Caco-2 (cell line): ENCODE data around the gene CFAP77. TPM values are rescaled to one million over a fixed set of nuclear protein-coding genes. Genes with fewer than 3 reads are reported as not detected.

Experiments used
- BruUV-seq: library from RNA; stranded (reverse); fragments of 400-500 nt; replicated peaks from 2 replicates; lab custom pipeline; 2021; lab: Mats Ljungman, UMichigan
- CTCF ChIA-PET: fragments of 300-600 bp; sonication (Branson Sonifier 250); formaldehyde crosslinking; loops from one replicate; lab custom pipeline; 2022; ENCODE audit warnings: antibody characterized with exemption; lab: Charles Lee
- POLR2A ChIA-PET: fragments of 300-600 bp; sonication (Branson Sonifier 250); formaldehyde crosslinking; loops from one replicate; lab custom pipeline; 2022; ENCODE audit warnings: antibody characterized with exemption; lab: Charles Lee
- DNase-seq, 2 experiments: peaks; one replicate each; pipeline versions ENCODE4 v3.0.0 to v3.0.0-alpha.2; 2020 to 2022
- H3K27me3 ChIP-seq: replicated peaks from 2 replicates; pipeline ENCODE4 v1.6.0; 2011; ENCODE audit warnings: low read length; ENCODE audit not compliant: control insufficient read depth, insufficient read depth
- H3K36me3 ChIP-seq: 2 replicates; pipeline ENCODE4 v1.5.1; 2011; ENCODE audit warnings: low read length; ENCODE audit not compliant: control insufficient read depth, insufficient read depth
- H3K4me1 ChIP-seq: fragments of 250-450 bp; sonication (Bioruptor Pico); 2 replicates; pipeline ENCODE4 v1.5.1; 2020; ENCODE audit warnings: mild to moderate bottlenecking
- H3K4me3 ChIP-seq: 2 replicates; pipeline ENCODE4 v1.5.1; 2011; ENCODE audit warnings: low read depth, mild to moderate bottlenecking, control low read depth, low read length
- H3K9me3 ChIP-seq: fragments of 250-450 bp; sonication (Bioruptor Pico); 2 replicates; pipeline ENCODE4 v1.5.1; 2020; ENCODE audit warnings: mild to moderate bottlenecking, moderate library complexity
- H3K27ac Mint-ChIP-seq: one replicate; pipeline ENCODE4 v1.8.0; 2022; ENCODE audit warnings: mixed read lengths; ENCODE audit not compliant: unreplicated experiment
- H3K27me3 Mint-ChIP-seq: one replicate; pipeline ENCODE4 v1.8.0; 2022; ENCODE audit warnings: mixed read lengths; ENCODE audit not compliant: insufficient read depth, unreplicated experiment
- H3K36me3 Mint-ChIP-seq: one replicate; pipeline ENCODE4 v1.8.0; 2022; ENCODE audit warnings: mild to moderate bottlenecking, mixed read lengths; ENCODE audit not compliant: insufficient read depth, unreplicated experiment
- H3K4me1 Mint-ChIP-seq: one replicate; pipeline ENCODE4 v1.8.0; 2022; ENCODE audit warnings: low read depth, mixed read lengths; ENCODE audit not compliant: unreplicated experiment
- H3K4me3 Mint-ChIP-seq: one replicate; pipeline ENCODE4 v1.8.0; 2022; ENCODE audit warnings: mild to moderate bottlenecking, moderate library complexity, mixed read lengths; ENCODE audit not compliant: unreplicated experiment
- H3K9me3 Mint-ChIP-seq: one replicate; pipeline ENCODE4 v1.8.0; 2022; ENCODE audit warnings: mixed read lengths; ENCODE audit not compliant: unreplicated experiment
- CTCF ChIP-seq, 2 experiments: fragments of 200-600 bp in 1 of 2; IDR thresholded peaks; 1 replicate in 1 of 2; 2 replicates in 1 of 2; pipeline versions ENCODE4 v1.5.1 to v1.8.0; 2011 to 2022; ENCODE audit warnings: antibody characterized with exemption in 1 of 2, control low read depth in 1 of 2, inconsistent platforms in 1 of 2, low read depth in 1 of 2, low read length in 1 of 2, mild to moderate bottlenecking in 1 of 2, moderate library complexity in 1 of 2; ENCODE audit not compliant: insufficient read depth in 1 of 2, severe bottlenecking in 1 of 2, unreplicated experiment in 1 of 2
- intact Hi-C: fragments of 100-400 bp; cut with micrococcal nuclease; formaldehyde crosslinking; loops from one replicate; pipeline ENCODE4 v1.10.0; 2022; ENCODE audit not compliant: unreplicated experiment
- total RNA-seq: library from RNA; stranded (reverse); gene quantifications from 2 replicates; pipeline ENCODE4 v1.2.3, GENCODE V29; 2022

Gene CFAP77
- total RNA-seq, 1 experiment from 2014 or later, result not detected

GRCh38 chr9:132461281-132461896 is 51.4 kb downstream of the CFAP77 start:
- Mint-ChIP-seq H3K4me1 (no peaks in the 10 kb centered on the region), H3K27ac (no peak overlapping the region), H3K36me3 (no peaks in the 10 kb centered on the region), H3K27me3 (no peaks in the 10 kb centered on the region), H3K4me3 (no peak overlapping the region), H3K9me3 (no peaks in the 10 kb centered on the region)
- H3K36me3 ChIP-seq, result no peaks in the 10 kb centered on the region
- POLR2A ChIA-PET, result no interaction called here
- no peak overlapping the region for H3K4me3 ChIP-seq
- no peaks in the 10 kb centered on the region for H3K9me3 ChIP-seq
- DNase-seq, result no peak
- H3K27me3 ChIP-seq, result no peaks in the 10 kb centered on the region
- H3K4me1 ChIP-seq, result no peaks in the 10 kb centered on the region
- intact Hi-C loops, result no loop called here
- CTCF ChIA-PET, result no interaction called here
- BruUV-seq, result no TSS peak
- TF ChIP-seq CTCF (IDR thresholded peaks at IDR 0.05; ENCODE audit: insufficient read depth in 1 of 2, low read depth in 1 of 2, low read length in 1 of 2, severe bottlenecking in 1 of 2, unreplicated experiment in 1 of 2), result no peak

- ChIA-PET CTCF (no interaction called here), POLR2A (no interaction called here)
- TF ChIP-seq CTCF (IDR thresholded peaks at IDR 0.05; ENCODE audit: insufficient read depth in 1 of 2, low read depth in 1 of 2, low read length in 1 of 2, severe bottlenecking in 1 of 2, unreplicated experiment in 1 of 2), result no peak
- H3K9me3 Mint-ChIP-seq, result no peaks in the 10 kb centered on the region
- no peak overlapping the region for H3K4me3 Mint-ChIP-seq
- DNase-seq, result no peak
- H3K4me1 Mint-ChIP-seq, result no peaks in the 10 kb centered on the region
- Histone ChIP-seq H3K4me3 (no peak overlapping the region), H3K27me3 (no peaks in the 10 kb centered on the region), H3K36me3 (no peaks in the 10 kb centered on the region), H3K4me1 (no peaks in the 10 kb centered on the region), H3K9me3 (no peaks in the 10 kb centered on the region)
- H3K27me3 Mint-ChIP-seq, result no peaks in the 10 kb centered on the region
- no TSS peak for BruUV-seq
- H3K27ac Mint-ChIP-seq, result no peak overlapping the region
- intact Hi-C loops, result no loop called here
- H3K36me3 Mint-ChIP-seq, result no peaks in the 10 kb centered on the region
Measured at GRCh38 chr9:132461971-132462370, 52.0 kb downstream of the CFAP77 start.

GRCh38 chr9:132464547-132464946 is 54.5 kb downstream of the CFAP77 start:
- Histone ChIP-seq H3K36me3 (no peaks in the 10 kb centered on the region), H3K4me3 (no peak overlapping the region), H3K9me3 (no peaks in the 10 kb centered on the region), H3K27me3 (no peaks in the 10 kb centered on the region), H3K4me1 (no peaks in the 10 kb centered on the region)
- no peak overlapping the region for H3K27ac Mint-ChIP-seq
- no peaks in the 10 kb centered on the region for H3K9me3 Mint-ChIP-seq
- CTCF ChIA-PET, result interaction anchor here (0.7 kb wide), 1 partner anchor 13 kb away, joined by 4 read pairs; no protein-coding TSS in a partner anchor
- H3K4me3 Mint-ChIP-seq, result no peak overlapping the region
- BruUV-seq, result no TSS peak
- no peak for DNase-seq
- intact Hi-C loops, result no loop called here
- peaks cover 2% of the 10 kb centered on the region for H3K27me3 Mint-ChIP-seq
- POLR2A ChIA-PET, result no interaction called here
- H3K4me1 Mint-ChIP-seq, result no peaks in the 10 kb centered on the region
- no peak for TF ChIP-seq CTCF (IDR thresholded peaks at IDR 0.05; ENCODE audit: insufficient read depth in 1 of 2, low read depth in 1 of 2, low read length in 1 of 2, severe bottlenecking in 1 of 2, unreplicated experiment in 1 of 2)
- peaks cover 6% of the 10 kb centered on the region for H3K36me3 Mint-ChIP-seq
